Hair follicle dermal papilla cell (primary cell): Measurements from ENCODE around the gene GTF3A. TPM values are rescaled to one million over a fixed set of nuclear protein-coding genes. Genes with fewer than 3 reads are reported as not detected.

Experiments
- small RNA-seq: library from RNA; depleted of rRNA; stranded (forward); fragments of <200 nt; gene quantifications from one replicate; pipeline ENCODE3, GENCODE V24; 2012
- total RNA-seq: library from RNA; depleted of rRNA; stranded (reverse); fragments of >200 nt; gene quantifications from 2 replicates; pipeline ENCODE4 v1.2.3, GENCODE V29; 2012

GTF3A gene
- 53.7 and 69.7 TPM in 2 replicates for total RNA-seq

DNA sequence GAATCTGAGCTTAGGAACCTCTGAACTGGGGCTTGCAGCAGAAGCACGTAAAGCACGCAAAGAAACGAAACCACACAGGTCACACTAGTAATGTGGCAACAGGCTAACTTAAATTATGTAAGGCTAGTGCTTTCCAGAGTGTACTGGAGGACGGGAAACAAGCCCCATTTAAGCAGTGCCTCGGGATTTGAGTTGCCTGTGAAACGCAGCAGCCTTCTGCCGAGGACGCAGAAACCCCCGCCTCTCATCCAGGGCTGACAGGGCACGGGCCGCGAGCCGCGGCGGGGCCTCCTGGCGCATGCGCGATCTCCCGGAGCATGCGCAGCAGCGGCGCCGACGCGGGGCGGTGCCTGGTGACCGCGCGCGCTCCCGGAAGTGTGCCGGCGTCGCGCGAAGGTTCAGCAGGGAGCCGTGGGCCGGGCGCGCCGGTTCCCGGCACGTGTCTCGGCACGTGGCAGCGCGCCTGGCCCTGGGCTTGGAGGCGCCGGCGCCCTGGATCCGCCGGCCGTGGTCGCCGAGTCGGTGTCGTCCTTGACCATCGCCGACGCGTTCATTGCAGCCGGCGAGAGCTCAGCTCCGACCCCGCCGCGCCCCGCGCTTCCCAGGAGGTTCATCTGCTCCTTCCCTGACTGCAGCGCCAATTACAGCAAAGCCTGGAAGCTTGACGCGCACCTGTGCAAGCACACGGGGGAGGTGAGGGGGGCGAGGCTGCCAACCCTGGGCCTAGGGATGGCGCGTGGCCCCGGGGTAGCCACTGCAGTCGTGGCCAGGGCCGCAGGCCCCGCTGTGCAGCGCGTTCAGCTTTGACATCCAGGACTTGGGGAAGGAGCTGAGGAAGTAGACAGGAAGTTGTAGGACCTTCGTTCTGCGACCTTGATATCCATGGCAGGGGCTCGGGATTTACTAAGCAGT is at the start of gene GTF3A:
Gene GTF3A (plus strand): TSS at position 374 of the 912 bp plus-strand sequence.

GRCh38 chr13:27449936-27450828 is 25.8 kb downstream of the GTF3A start, which contains the start of gene MTIF3:
Gene MTIF3, minus strand, starts transcription at chr13:27450564. Its CDS starts 10,116 bp downstream, at chr13:27440448.

Small RNA genes within 50 kb of the gene (small RNA-seq; reads per million reads assigned to genes)
- gene RNY1P1: not detected

Other genes starting within 250 kb of the GTF3A start
- 361 and 425 TPM in 2 replicates for gene RPL21, start 173.1 kb upstream of the GTF3A start, total RNA-seq
- 1.1 and 2.1 TPM in 2 replicates for gene RASL11A, start 153.8 kb upstream of the GTF3A start, total RNA-seq
- 33.6 and 59.4 TPM in 2 replicates for gene MTIF3, start 25.9 kb downstream of the GTF3A start, total RNA-seq
- 6.7 and 7.5 TPM in 2 replicates for gene LNX2, start 195.9 kb downstream of the GTF3A start, total RNA-seq
- gene POLR1D, start 197.3 kb downstream of the GTF3A start, total RNA-seq: 71.4 and 89.4 TPM in 2 replicates